Ishikawa (cell line): ENCODE measurements around the gene NFYC.

ENCODE experiments used
- EGR1 ChIP-seq: IDR thresholded peaks from 2 replicates; pipeline ENCODE4 v1.6.1; 2012
- EP300 ChIP-seq: IDR thresholded peaks from 2 replicates; pipeline ENCODE4 v1.6.1; 2012; ENCODE audit warnings: borderline replicate concordance
- FOXM1 ChIP-seq: IDR thresholded peaks from 2 replicates; pipeline ENCODE4 v1.6.1; 2012; ENCODE audit warnings: low read depth, borderline replicate concordance
- NFIC ChIP-seq: IDR thresholded peaks from 2 replicates; pipeline ENCODE4 v1.6.1; 2012
- TF ChIP-seq, protein P1 (sequence below): IDR thresholded peaks from 2 replicates; pipeline ENCODE4 v1.6.1; 2012

DNA sequence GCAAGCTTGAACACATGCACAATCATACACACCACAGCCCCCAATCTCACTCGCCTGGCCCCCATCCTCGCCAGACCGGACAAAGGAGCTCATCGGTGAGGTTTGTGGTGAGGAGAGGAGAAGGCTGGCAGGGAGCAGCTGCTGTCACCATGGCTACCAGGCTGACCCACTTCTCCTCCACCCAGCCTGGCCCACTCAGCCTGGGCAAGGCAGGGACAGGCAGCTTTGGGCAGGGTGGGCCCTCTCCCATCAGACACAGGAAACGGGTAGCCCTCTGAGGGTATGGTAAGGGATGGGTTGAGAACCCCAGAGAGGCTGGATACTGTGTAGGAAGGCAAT is 41.9 kb upstream of the NFYC start:
- TF ChIP-seq FOXM1: no peak
- no peak for TF ChIP-seq NFIC
- no peak for TF ChIP-seq EP300
- TF ChIP-seq, protein P1, sequence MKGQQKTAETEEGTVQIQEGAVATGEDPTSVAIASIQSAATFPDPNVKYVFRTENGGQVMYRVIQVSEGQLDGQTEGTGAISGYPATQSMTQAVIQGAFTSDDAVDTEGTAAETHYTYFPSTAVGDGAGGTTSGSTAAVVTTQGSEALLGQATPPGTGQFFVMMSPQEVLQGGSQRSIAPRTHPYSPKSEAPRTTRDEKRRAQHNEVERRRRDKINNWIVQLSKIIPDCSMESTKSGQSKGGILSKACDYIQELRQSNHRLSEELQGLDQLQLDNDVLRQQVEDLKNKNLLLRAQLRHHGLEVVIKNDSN: no peak
- no peak for TF ChIP-seq EGR1
